GM12891 (cell line): Measurements from ENCODE around the gene ATG12.
"Not testable (repeated sequence)": the region's sequence is repeated elsewhere in the genome, so short reads cannot be mapped to it uniquely, and the experiment has no call there.

Experiments
- DNase-seq: peaks from one replicate; pipeline ENCODE4 v3.0.0; 2011; ENCODE audit warnings: low spot score; ENCODE audit not compliant: insufficient read length
- FAIRE-seq: peaks from 2 replicates; lab custom pipeline; 2011; peaks lifted over from hg19 to GRCh38; lab: Jason Lieb, UNC
- PAX5 ChIP-seq: IDR thresholded peaks from 2 replicates; pipeline ENCODE4 v1.6.1; 2011; ENCODE audit warnings: low read length, moderate library complexity, mild to moderate bottlenecking; ENCODE audit not compliant: insufficient read depth, severe bottlenecking
- POLR2A ChIP-seq: IDR thresholded peaks from 2 replicates; pipeline ENCODE4 v1.6.1; 2011; ENCODE audit warnings: low read depth, low read length, control low read depth
- POLR2AphosphoS5 ChIP-seq: IDR thresholded peaks from 2 replicates; pipeline ENCODE4 v1.6.1; 2011; ENCODE audit warnings: low read depth, low read length, control low read depth
- POU2F2 ChIP-seq: IDR thresholded peaks from 2 replicates; pipeline ENCODE4 v1.6.1; 2011; ENCODE audit warnings: low read depth, mild to moderate bottlenecking, control low read depth, low read length, moderate library complexity
- SPI1 ChIP-seq: IDR thresholded peaks from 2 replicates; pipeline ENCODE4 v1.6.1; 2011; ENCODE audit warnings: low read depth, low read length, control low read depth
- TAF1 ChIP-seq: IDR thresholded peaks from 2 replicates; pipeline ENCODE4 v1.6.1; 2011; ENCODE audit warnings: low read depth, low read length, control low read depth

The ATG12 gene

DNA sequence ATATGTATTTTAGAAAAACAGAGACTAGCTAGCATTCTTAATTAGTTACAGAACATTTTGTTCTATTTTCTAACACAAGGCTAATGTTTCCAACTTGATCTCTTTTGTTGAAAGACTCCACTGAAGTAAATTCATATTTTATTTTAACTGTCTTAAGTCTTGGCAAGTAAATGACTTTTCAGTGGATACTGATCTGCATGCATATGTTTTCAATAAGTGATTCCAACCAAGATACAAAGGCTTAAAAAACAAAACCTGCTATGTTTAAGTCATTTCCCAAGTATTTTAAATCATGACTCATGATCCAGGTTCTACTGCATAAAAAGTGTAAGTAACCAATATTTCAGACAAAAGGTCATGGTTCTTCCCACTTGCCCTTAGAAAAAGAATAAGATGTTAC, 30.6 kb downstream of the ATG12 start:
- DNase-seq (no peak), FAIRE-seq (no peak)
- TF ChIP-seq TAF1 (no peak), SPI1 (no peak), PAX5 (no peak), POU2F2 (no peak), POLR2AphosphoS5 (no peak), POLR2A (no peak)

GRCh38 chr5:115809946-115810345, 31.4 kb downstream of the ATG12 start:
- DNase-seq (no peak), FAIRE-seq (no peak)
- TF ChIP-seq POLR2AphosphoS5 (no peak), PAX5 (no peak), POU2F2 (no peak), POLR2A (no peak), TAF1 (no peak), SPI1 (no peak)

DNA sequence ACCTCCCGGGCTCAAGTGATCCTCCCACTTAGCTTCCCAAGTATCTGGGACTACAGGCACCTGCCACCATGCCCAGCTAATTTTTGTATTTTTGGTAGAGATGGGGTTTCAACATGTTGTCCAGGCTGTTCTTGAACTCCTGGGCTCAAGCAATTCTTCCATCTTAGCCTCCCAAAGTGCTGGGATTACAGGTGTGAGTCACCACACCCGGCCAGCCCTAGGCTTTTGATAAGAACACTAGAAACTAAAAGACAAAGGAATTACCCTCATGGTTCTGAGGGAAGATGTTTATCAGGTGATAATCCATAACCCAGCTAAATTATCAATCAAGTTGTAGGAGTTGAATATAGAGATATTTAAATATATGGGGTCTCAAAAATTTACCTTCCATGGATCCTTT, 33.3 kb downstream of the ATG12 start:
- FAIRE-seq, DNase-seq: not testable (repeated sequence)

GRCh38 chr5:115807654-115808052, 33.7 kb downstream of the ATG12 start:
- TF ChIP-seq POLR2AphosphoS5 (no peak), POLR2A (no peak), TAF1 (no peak), POU2F2 (no peak), PAX5 (no peak), SPI1 (no peak)
- DNase-seq: no peak
- no peak for FAIRE-seq

- FAIRE-seq (no peak), DNase-seq (no peak)
- TF ChIP-seq POLR2A: no peak
- TF ChIP-seq POLR2AphosphoS5: no peak
- no peak for TF ChIP-seq SPI1
- no peak for TF ChIP-seq PAX5
- TF ChIP-seq POU2F2: no peak
- TF ChIP-seq TAF1: no peak
Observed at GRCh38 chr5:115806986-115807653, 34.2 kb downstream of the ATG12 start.

- TF ChIP-seq TAF1 (no peak), POLR2A (no peak), PAX5 (no peak), SPI1 (no peak), POU2F2 (no peak), POLR2AphosphoS5 (no peak)
- DNase-seq (no peak), FAIRE-seq (no peak)
Observed at GRCh38 chr5:115801984-115802383, 39.4 kb downstream of the ATG12 start.

DNA sequence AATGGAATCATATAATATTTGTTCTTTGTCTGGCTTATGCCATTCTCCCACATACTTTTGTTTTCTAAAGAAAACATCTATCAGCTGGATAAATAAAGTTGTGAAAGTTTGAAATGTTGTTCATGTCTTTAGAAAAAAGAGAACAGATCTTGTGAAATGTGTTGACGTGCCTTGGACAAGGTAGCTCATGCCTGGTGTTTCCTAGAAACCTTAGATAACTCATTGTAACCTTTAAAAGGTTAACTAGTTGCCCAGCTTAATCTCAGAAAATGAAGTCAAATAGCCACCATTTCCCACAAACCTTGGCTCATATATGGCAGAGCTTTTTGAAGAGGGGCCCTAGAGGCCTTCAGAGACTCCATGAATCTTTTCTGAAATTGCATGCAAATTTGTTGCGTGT, 40.2 kb downstream of the ATG12 start:
- FAIRE-seq: no peak
- DNase-seq: no peak
- TF ChIP-seq POU2F2 (no peak), POLR2AphosphoS5 (no peak), PAX5 (no peak), TAF1 (no peak), POLR2A (no peak), SPI1 (no peak)

GRCh38 chr5:115800108-115800507, 41.3 kb downstream of the ATG12 start:
- no peak for DNase-seq
- FAIRE-seq: no peak
- TF ChIP-seq PAX5: no peak
- no peak for TF ChIP-seq POU2F2
- no peak for TF ChIP-seq POLR2AphosphoS5
- TF ChIP-seq SPI1: no peak
- TF ChIP-seq POLR2A: no peak

- DNase-seq: no peak
- TF ChIP-seq PAX5 (no peak), SPI1 (no peak), POU2F2 (no peak), POLR2A (no peak), TAF1 (no peak), POLR2AphosphoS5 (no peak)
- no peak for FAIRE-seq
Observed at GRCh38 chr5:115798252-115798651, 43.1 kb downstream of the ATG12 start.

DNA sequence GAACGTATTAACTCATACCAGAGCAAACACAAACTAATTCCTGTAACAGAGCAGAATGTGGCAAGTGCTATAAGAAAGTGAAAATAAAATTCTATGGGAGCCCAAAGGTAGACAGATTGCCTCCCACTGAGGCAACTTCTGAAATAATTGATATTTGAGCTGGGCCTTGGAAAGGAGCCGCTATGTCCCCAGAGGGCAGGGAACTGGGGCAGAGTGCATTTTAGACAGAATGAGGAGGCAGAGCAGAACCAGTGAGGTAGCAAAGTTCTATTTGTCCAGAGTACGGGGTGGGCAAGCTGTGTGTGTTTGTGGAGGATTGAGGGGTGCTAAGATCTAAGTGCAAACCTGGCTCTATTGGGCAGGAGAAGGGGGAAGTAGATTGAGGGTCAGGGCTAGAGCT, 44.7 kb downstream of the ATG12 start:
- FAIRE-seq: no peak
- TF ChIP-seq POU2F2 (no peak), POLR2A (no peak)
- no peak for DNase-seq
